Sigmoid colon (tissue), 4 donors: ENCODE results near the gene CNTNAP1.

Source experiments
- CTCF ChIP-seq, 4 experiments: fragments of 450-650 bp in 3 of 4; fragments of 200-600 bp in 1 of 4; IDR thresholded peaks; one replicate each; pipeline ENCODE4 v1.5.1; 2016 to 2019; ENCODE audit warnings: antibody characterized with exemption in 4 of 4, mild to moderate bottlenecking in 3 of 4, moderate library complexity in 2 of 4
- POLR2A ChIP-seq, 2 donors: fragments of 450-650 bp; IDR thresholded peaks; one replicate each; pipeline ENCODE4 v1.6.1; 2016; ENCODE audit warnings: antibody characterized with exemption in 2 of 2, mild to moderate bottlenecking in 2 of 2, moderate library complexity in 2 of 2
- POLR2AphosphoS5 ChIP-seq, 4 donors: sonication (generic); formaldehyde crosslinking; IDR thresholded peaks; one replicate each; pipeline ENCODE4 v1.6.1; 2017; ENCODE audit warnings: antibody characterized with exemption in 4 of 4

DNA sequence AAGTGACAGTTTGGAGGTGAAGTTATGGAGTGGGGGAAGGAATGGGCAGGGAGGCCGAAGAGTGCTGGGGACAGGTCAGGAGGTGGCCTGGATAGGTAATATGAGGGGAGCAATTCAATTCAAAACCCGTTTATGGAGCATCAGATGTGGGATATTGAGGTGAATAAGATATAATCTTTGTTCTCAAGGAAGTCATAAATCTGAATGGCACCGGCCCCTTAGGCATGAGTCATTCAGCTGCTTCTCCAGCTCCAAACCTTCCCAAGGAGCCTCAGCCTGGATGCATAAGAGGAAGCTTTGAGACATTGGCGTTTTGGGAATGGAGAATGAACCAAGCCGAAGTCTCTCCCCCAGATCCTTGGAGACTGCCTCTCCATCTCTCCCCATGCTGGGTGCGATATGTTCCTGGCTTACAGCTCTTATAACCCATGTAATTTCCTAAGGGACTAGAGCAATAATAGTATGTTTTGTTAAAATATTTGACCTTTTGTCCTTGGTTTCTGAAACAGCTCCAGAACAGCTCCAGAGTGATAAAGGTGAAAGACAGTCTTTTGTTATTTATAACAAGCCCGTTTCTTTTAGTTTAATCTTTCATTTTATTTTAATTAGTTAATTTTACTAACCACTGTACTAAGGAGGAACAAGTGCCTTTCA, 21.5 kb upstream of the CNTNAP1 start:
- TF ChIP-seq CTCF (IDR thresholded peaks at IDR 0.05) (no peak), POLR2A (IDR thresholded peaks at IDR 0.05) (no peak), POLR2AphosphoS5 (IDR thresholded peaks at IDR 0.05) (no peak)
